Ectodermal cell (in vitro differentiated cells): ENCODE results near the gene TEAD1.

ENCODE experiments used
- H3K27ac ChIP-seq: 2 replicates; pipeline ENCODE4 v1.7.0; 2013; ENCODE audit warnings: mild to moderate bottlenecking, low read depth, low read length; ENCODE audit not compliant: insufficient read depth, poor library complexity, severe bottlenecking
- H3K27me3 ChIP-seq: 2 replicates; pipeline ENCODE4 v1.7.0; 2013; ENCODE audit warnings: mild to moderate bottlenecking, low read length; ENCODE audit not compliant: insufficient read depth, control insufficient read depth, poor library complexity, severe bottlenecking
- H3K36me3 ChIP-seq: one replicate; pipeline ENCODE4 v1.7.0; 2013; ENCODE audit warnings: low read length; ENCODE audit not compliant: control insufficient read depth, insufficient read depth
- H3K4me1 ChIP-seq: one replicate; pipeline ENCODE4 v1.7.0; 2013; ENCODE audit warnings: low read length; ENCODE audit not compliant: control insufficient read depth, insufficient read depth
- H3K4me3 ChIP-seq: 2 replicates; pipeline ENCODE4 v1.7.0; 2013; ENCODE audit warnings: low read depth, low read length, control low read depth; ENCODE audit not compliant: insufficient read depth
- H3K9me3 ChIP-seq: 2 replicates; pipeline ENCODE4 v1.7.0; 2013; ENCODE audit warnings: mild to moderate bottlenecking, low read length, moderate library complexity; ENCODE audit not compliant: control insufficient read depth
- WGBS, 2 experiments: methylation state at CpG; one replicate each; pipeline ENCODE4 v1.1.7; 2013; ENCODE audit warnings: missing lambda C conversion rate in 2 of 2; 5-methylcytosine and 5-hydroxymethylcytosine counted together

The TEAD1 gene

GRCh38 chr11:12684315-12684714, 10.1 kb downstream of the TEAD1 start:
- Histone ChIP-seq H3K27me3 (no peaks in the 10 kb centered on the region), H3K4me3 (no peak overlapping the region), H3K9me3 (no peaks in the 10 kb centered on the region), H3K36me3 (no peaks in the 10 kb centered on the region), H3K27ac (no peak overlapping the region), H3K4me1 (peaks cover 51% of the 10 kb centered on the region)
- WGBS, 2 experiments = 47 to 63% methylated on average over 4 of the region's 4 CpGs

GRCh38 chr11:12684816-12685215, 10.6 kb downstream of the TEAD1 start:
- Histone ChIP-seq H3K4me1 (peaks cover 46% of the 10 kb centered on the region), H3K4me3 (no peak overlapping the region), H3K27ac (no peak overlapping the region), H3K36me3 (no peaks in the 10 kb centered on the region), H3K27me3 (no peaks in the 10 kb centered on the region), H3K9me3 (no peaks in the 10 kb centered on the region)
- WGBS, 2 experiments = 74 to 86% methylated on average over 1 of the region's 1 CpG

GRCh38 chr11:12685229-12685628, 11.0 kb downstream of the TEAD1 start:
- H3K36me3 ChIP-seq = no peaks in the 10 kb centered on the region
- no peaks in the 10 kb centered on the region for H3K27me3 ChIP-seq
- H3K27ac ChIP-seq = no peak overlapping the region
- no peaks in the 10 kb centered on the region for H3K9me3 ChIP-seq
- WGBS, 2 experiments = 89 to 100% methylated on average over 2 to 3 of the region's 3 CpGs
- no peak overlapping the region for H3K4me3 ChIP-seq
- peaks cover 43% of the 10 kb centered on the region for H3K4me1 ChIP-seq

GRCh38 chr11:12686246-12687060, 12.2 kb downstream of the TEAD1 start:
- no peak overlapping the region for H3K27ac ChIP-seq
- 88 to 96% methylated on average over 2 of the region's 2 CpGs for WGBS, 2 experiments
- H3K4me3 ChIP-seq = no peak overlapping the region
- no peaks in the 10 kb centered on the region for H3K27me3 ChIP-seq
- H3K9me3 ChIP-seq = no peaks in the 10 kb centered on the region
- H3K4me1 ChIP-seq = peaks cover 44% of the 10 kb centered on the region
- no peaks in the 10 kb centered on the region for H3K36me3 ChIP-seq

- no peak overlapping the region for H3K4me3 ChIP-seq
- no peaks in the 10 kb centered on the region for H3K27me3 ChIP-seq
- H3K27ac ChIP-seq = no peak overlapping the region
- no peaks in the 10 kb centered on the region for H3K9me3 ChIP-seq
- WGBS, 2 experiments = 61 to 74% methylated on average over 1 of the region's 1 CpG
- H3K36me3 ChIP-seq = no peaks in the 10 kb centered on the region
- H3K4me1 ChIP-seq = peaks cover 44% of the 10 kb centered on the region
Observed at GRCh38 chr11:12687216-12687623, 13.0 kb downstream of the TEAD1 start.

- Histone ChIP-seq H3K27ac (no peak overlapping the region), H3K27me3 (no peaks in the 10 kb centered on the region), H3K4me1 (peaks cover 44% of the 10 kb centered on the region), H3K36me3 (no peaks in the 10 kb centered on the region), H3K4me3 (no peak overlapping the region), H3K9me3 (no peaks in the 10 kb centered on the region)
- 46 to 60% methylated on average over 3 of the region's 3 CpGs for WGBS, 2 experiments
Observed at GRCh38 chr11:12687740-12688139, 13.5 kb downstream of the TEAD1 start.

- Histone ChIP-seq H3K36me3 (no peaks in the 10 kb centered on the region), H3K4me3 (no peak overlapping the region), H3K9me3 (no peaks in the 10 kb centered on the region), H3K27me3 (no peaks in the 10 kb centered on the region), H3K27ac (no peak overlapping the region), H3K4me1 (peaks cover 55% of the 10 kb centered on the region)
- WGBS, 2 experiments = 97 to 98% methylated on average over 3 of the region's 3 CpGs
Observed at GRCh38 chr11:12689029-12689755, 15.0 kb downstream of the TEAD1 start.

- 94 to 95% methylated on average over 8 of the region's 8 CpGs for WGBS, 2 experiments
- Histone ChIP-seq H3K27ac (no peak overlapping the region), H3K9me3 (no peaks in the 10 kb centered on the region), H3K36me3 (no peaks in the 10 kb centered on the region), H3K4me1 (peaks cover 60% of the 10 kb centered on the region), H3K27me3 (no peaks in the 10 kb centered on the region), H3K4me3 (no peak overlapping the region)
Observed at GRCh38 chr11:12690663-12691062, 16.4 kb downstream of the TEAD1 start.

- 86 to 93% methylated on average over 1 to 4 of the region's 4 CpGs for WGBS, 2 experiments
- Histone ChIP-seq H3K27me3 (no peaks in the 10 kb centered on the region), H3K27ac (no peak overlapping the region), H3K4me1 (peaks cover 66% of the 10 kb centered on the region), H3K9me3 (no peaks in the 10 kb centered on the region), H3K36me3 (no peaks in the 10 kb centered on the region), H3K4me3 (no peak overlapping the region)
Observed at GRCh38 chr11:12691473-12691872, 17.3 kb downstream of the TEAD1 start.

GRCh38 chr11:12692229-12693075, 18.2 kb downstream of the TEAD1 start:
- H3K4me3 ChIP-seq = no peak overlapping the region
- 63 to 68% methylated on average over 13 to 14 of the region's 14 CpGs for WGBS, 2 experiments
- H3K4me1 ChIP-seq = peaks cover 61% of the 10 kb centered on the region

More at GRCh38 chr11:12692229-12693075, 18.2 kb downstream of the TEAD1 start:
- Histone ChIP-seq H3K9me3 (no peaks in the 10 kb centered on the region), H3K27me3 (no peaks in the 10 kb centered on the region), H3K27ac (peak overlapping the region; percentile 75), H3K36me3 (no peaks in the 10 kb centered on the region)
